GM12878 (cell line): ENCODE data around the gene CMYA5. TPM values are rescaled to one million over a fixed set of nuclear protein-coding genes. Genes with fewer than 3 reads are reported as not detected.

Experiments
- BCL3 ChIP-seq: IDR thresholded peaks from 2 replicates; pipeline ENCODE4 v1.6.1; 2011; ENCODE audit warnings: borderline replicate concordance, low read depth, mild to moderate bottlenecking, moderate library complexity, low read length; ENCODE audit not compliant: insufficient read depth, poor library complexity, severe bottlenecking
- ELK1 ChIP-seq: IDR thresholded peaks from 2 replicates; pipeline ENCODE4 v1.6.1; 2012; ENCODE audit warnings: low read depth, low read length, improper control_type of control experiment
- NBN ChIP-seq: fragments of 450-650 bp; IDR thresholded peaks from 2 replicates; pipeline ENCODE4 v1.6.1; 2016
- ZBTB40 ChIP-seq: fragments of 450-650 bp; IDR thresholded peaks from 2 replicates; pipeline ENCODE4 v1.6.1; 2016; ENCODE audit warnings: mild to moderate bottlenecking, moderate library complexity, borderline replicate concordance
- ZNF384 ChIP-seq: IDR thresholded peaks from 2 replicates; pipeline ENCODE4 v1.6.1; 2012; ENCODE audit warnings: low read depth, mild to moderate bottlenecking, low read length, improper control_type of control experiment, borderline replicate concordance
- polyA plus RNA-seq, 11 experiments: library from polyadenylated mRNA; depleted of rRNA in 4 of 11; unstranded in 6 of 11; stranded (reverse) in 5 of 11; fragments of >200 nt; fragmentation: Nextera tagmentation in 4 of 11; fragmentation: Illumina TruSeq in 1 of 11; extraction: Ambion mirVana in 4 of 11; extraction: Trizol in 1 of 11; gene quantifications; 1 replicate in 1 of 11; 2 replicates in 10 of 11; pipeline versions ENCODE4 v1.2.1 to v1.2.3, GENCODE V29; 2011 to 2016; ENCODE audit warnings: inconsistent platforms in 2 of 11, missing spikeins in 2 of 11, low read depth in 1 of 11
- total RNA-seq, 4 experiments: library from RNA; depleted of rRNA in 3 of 4; stranded (reverse); fragments of >200 nt in 3 of 4; fragmentation: Illumina TruSeq in 1 of 4; extraction: Trizol in 1 of 4; gene quantifications; 2 replicates each; pipeline versions ENCODE4 v1.2.1 to v1.2.3, GENCODE V29; 2013 to 2021

The CMYA5 gene
- total and polyA plus RNA-seq, 10 of the 15 experiments (the other 5 are each of a cell fraction or from before 2014, with no cell fraction given), result 0.01 to 0.34 (median 0.16) TPM; not detected in 1

GRCh38 chr5:79640571-79641055 is 49.0 kb upstream of the CMYA5 start (continued):
- TF ChIP-seq ZBTB40 (no peak), ZNF384 (no peak), BCL3 (no peak), ELK1 (no peak), NBN (no peak)
- TF ChIP-seq, all 136 proteins: peak for 0
